Measurements from ENCODE around the gene DDAH1. TPM values are rescaled to one million over a fixed set of nuclear protein-coding genes. Genes with fewer than 3 reads are reported as not detected.

DDAH1 gene
- total and polyA plus RNA-seq, 2 of the 8 experiments (the other 6 are each of a cell fraction or from before 2014, with no cell fraction given), result 22.8 to 54.5 TPM

GRCh38 chr1:85438353-85438752 is 26.6 kb downstream of the DDAH1 start:
- peaks cover 0 to 7% of the 10 kb centered on the region in 2 experiments; a peak in 2 of 4 replicates for H3K79me2 ChIP-seq (ENCODE audit: control insufficient read depth in 1 of 2, insufficient read depth in 2 of 2, low read length in 2 of 2)
- no peak overlapping the region for H3K14ac ChIP-seq (ENCODE audit: insufficient read length)
- no peak overlapping the region for H3K56ac ChIP-seq (replicated peaks; ENCODE audit: insufficient read length, low read depth, low read length)
- no peak overlapping the region for H2BK20ac ChIP-seq (ENCODE audit: low read length)
- no peak overlapping the region for H2BK5ac ChIP-seq (ENCODE audit: low read depth, low read length)
- H3K23ac ChIP-seq (ENCODE audit: insufficient read length), result no peak overlapping the region
- ChIA-PET POLR2A (ENCODE audit: partially characterized antibody) (interaction anchor here (0.6 kb wide), 1 partner anchor 11 kb away, joined by 3 read pairs; no protein-coding TSS in a partner anchor), CTCF (ENCODE audit: partially characterized antibody) (interaction anchor here (1.0 to 1.1 kb wide), 2 partner anchors 141 to 154 kb away, joined by 3 read pairs; no protein-coding TSS in a partner anchor)
- no peak overlapping the region for H2BK15ac ChIP-seq (ENCODE audit: low read length)
- no peak overlapping the region for H4K5ac ChIP-seq (ENCODE audit: insufficient read length, low read depth, low read length)
- H3K27me3 ChIP-seq (replicated peaks in 1 of 4; ENCODE audit: control insufficient read depth in 3 of 4, extremely low read depth in 1 of 4, insufficient read depth in 3 of 4, low read length in 3 of 4), result no peaks in the 10 kb centered on the region
- H4K91ac ChIP-seq (replicated peaks; ENCODE audit: insufficient read length, low read length), result no peak overlapping the region
- DNase-seq (ENCODE audit: low read depth in 1 of 2, low spot score in 2 of 2) (no peak), FAIRE-seq (no peak)
- H3K36me3 ChIP-seq (ENCODE audit: control insufficient read depth in 2 of 4, insufficient read depth in 4 of 4, low read length in 3 of 4), result no peaks in the 10 kb centered on the region
- H3K4ac ChIP-seq (replicated peaks; ENCODE audit: insufficient read length, low read depth, low read length), result no peak overlapping the region
- 66% methylated on average over 2 of the region's 2 CpGs; no CpG with 5 or more reads in 1 of the 2 experiments for WGBS, 2 experiments (ENCODE audit: extremely low coverage in 1 of 2, insufficient coverage in 1 of 2, insufficient read length in 1 of 2, insufficient replicate concordance in 2 of 2, low coverage in 1 of 2, low lambda C conversion rate in 2 of 2, missing lambda C conversion rate in 1 of 2)
- no peak overlapping the region for H3K4me3 ChIP-seq (ENCODE audit: extremely low read depth in 1 of 4, insufficient read depth in 2 of 4, low read depth in 3 of 4, low read length in 4 of 4)
- no peaks in the 10 kb centered on the region for H3K9me3 ChIP-seq (ENCODE audit: insufficient read depth in 2 of 2, low read depth in 1 of 2, low read length in 1 of 2)
- H3K4me1 ChIP-seq (replicated peaks in 1 of 4; ENCODE audit: control insufficient read depth in 3 of 4, insufficient read depth in 4 of 4, low read length in 3 of 4), result peaks cover 2 to 8% (median 4%) of the 10 kb centered on the region in 4 experiments; a peak in 3 of 7 replicates
- no peak overlapping the region for H4K8ac ChIP-seq (ENCODE audit: extremely low read depth, insufficient read depth, low read length)
- H3K18ac ChIP-seq (ENCODE audit: extremely low read depth, low read length), result no peak overlapping the region
- H3K4me2 ChIP-seq (ENCODE audit: insufficient read depth in 1 of 2, low read depth in 2 of 2, low read length in 2 of 2), result no peak overlapping the region
- no peak overlapping the region for H2AFZ ChIP-seq (ENCODE audit: low read length)
- H2AK5ac ChIP-seq (ENCODE audit: low read depth, low read length), result no peak overlapping the region
- no peak overlapping the region for H2BK12ac ChIP-seq (ENCODE audit: low read depth, low read length)
- H4K20me1 ChIP-seq (replicated peaks in 1 of 2; ENCODE audit: control insufficient read depth in 1 of 2, insufficient read depth in 2 of 2, low read length in 2 of 2), result no peaks in the 10 kb centered on the region
- no peaks in the 10 kb centered on the region for H3K23me2 ChIP-seq (ENCODE audit: low read depth, low read length)
- H2BK120ac ChIP-seq (replicated peaks; ENCODE audit: low read depth, low read length), result no peak overlapping the region
- H3K79me1 ChIP-seq (ENCODE audit: low read depth, low read length), result no peaks in the 10 kb centered on the region; the same call in 1 of the 2 replicates
- no peak overlapping the region for H3K27ac ChIP-seq (ENCODE audit: low read depth, low read length)
- no peak overlapping the region for H3K9ac ChIP-seq (replicated peaks in 1 of 4; ENCODE audit: extremely low read depth in 1 of 4, low read depth in 3 of 4, low read length in 3 of 4)
- TF ChIP-seq ATF3 (IDR thresholded peaks at IDR 0.05; ENCODE audit: insufficient read depth, low read depth, low read length), result no peak
- TF ChIP-seq EGR1 (IDR thresholded peaks at IDR 0.05; ENCODE audit: borderline replicate concordance, low read depth, low read length), result no peak
- TF ChIP-seq KDM5A (IDR thresholded peaks at IDR 0.05; ENCODE audit: low read length), result no peak
- no peak for TF ChIP-seq SP2 (IDR thresholded peaks at IDR 0.05; ENCODE audit: low read length)
- TF ChIP-seq HDAC6 (IDR thresholded peaks at IDR 0.05; ENCODE audit: low read depth, low read length), result no peak
- TF ChIP-seq NRF1 (IDR thresholded peaks at IDR 0.05; ENCODE audit: low read depth, low read length), result no peak
- no peak for TF ChIP-seq NANOG (IDR thresholded peaks at IDR 0.05; ENCODE audit: insufficient read depth, low read depth, low read length, poor library complexity, severe bottlenecking)
- no peak for TF ChIP-seq GTF2F1 (IDR thresholded peaks at IDR 0.05; ENCODE audit: borderline replicate concordance, low read depth, low read length)
- no peak for TF ChIP-seq POLR2AphosphoS5 (IDR thresholded peaks at IDR 0.05; ENCODE audit: low read depth, low read length)
- TF ChIP-seq MAX (IDR thresholded peaks at IDR 0.05), result no peak
- no peak for TF ChIP-seq TBP (IDR thresholded peaks at IDR 0.05; ENCODE audit: low read depth, low read length)
- no peak for TF ChIP-seq TAF1 (IDR thresholded peaks at IDR 0.05; ENCODE audit: low read depth, low read length)
- no peak for TF ChIP-seq CHD1 (IDR thresholded peaks at IDR 0.05; ENCODE audit: low read depth, low read length)
- no peak for TF ChIP-seq HDAC2 (IDR thresholded peaks at IDR 0.05; ENCODE audit: borderline replicate concordance in 1 of 2, low read depth in 2 of 2, low read length in 2 of 2)
